Osteoblast (primary cell): Measurements from ENCODE around the gene ARL15. TPM values are rescaled to one million over a fixed set of nuclear protein-coding genes. Genes with fewer than 3 reads are reported as not detected.

Experiments used
- DNase-seq: peaks from one replicate; pipeline ENCODE4 v3.0.0; 2011; ENCODE audit warnings: low spot score, mixed read lengths; ENCODE audit not compliant: insufficient read length; ENCODE audit errors: missing footprints
- H2AFZ ChIP-seq: 2 replicates; pipeline ENCODE4 v1.6.0; 2011; ENCODE audit warnings: mild to moderate bottlenecking, low read length
- H3K27ac ChIP-seq: 2 replicates; pipeline ENCODE4 v1.5.1; 2011; ENCODE audit warnings: mild to moderate bottlenecking, low read depth, low read length, moderate library complexity
- H3K27me3 ChIP-seq: 2 replicates; pipeline ENCODE4 v1.6.0; 2012; ENCODE audit warnings: mild to moderate bottlenecking, control low read depth, inconsistent platforms, low read length, moderate library complexity; ENCODE audit not compliant: insufficient read depth
- H3K36me3 ChIP-seq: 2 replicates; pipeline ENCODE4 v1.5.1; 2011; ENCODE audit warnings: mild to moderate bottlenecking, low read length, control low read depth, moderate library complexity; ENCODE audit not compliant: insufficient read depth
- H3K4me1 ChIP-seq: 2 replicates; pipeline ENCODE4 v1.5.1; 2011; ENCODE audit warnings: mild to moderate bottlenecking, low read length, control low read depth, moderate library complexity; ENCODE audit not compliant: insufficient read depth
- H3K4me2 ChIP-seq: 2 replicates; pipeline ENCODE4 v1.6.0; 2011; ENCODE audit warnings: mild to moderate bottlenecking, low read length; ENCODE audit not compliant: insufficient read depth
- H3K4me3 ChIP-seq: fragments of 200-600 bp; sonication (generic); 3 replicates; pipeline ENCODE4 v1.5.1; 2012; ENCODE audit warnings: mild to moderate bottlenecking, low read length, inconsistent platforms; ENCODE audit not compliant: insufficient read depth
- H3K79me2 ChIP-seq: 2 replicates; pipeline ENCODE4 v1.6.0; 2012; ENCODE audit warnings: mild to moderate bottlenecking, low read length, control low read depth, inconsistent platforms; ENCODE audit not compliant: insufficient read depth
- H3K9me3 ChIP-seq: 2 replicates; pipeline ENCODE4 v1.5.1; 2011; ENCODE audit warnings: low read depth, low read length, control low read depth
- H4K20me1 ChIP-seq: 2 replicates; pipeline ENCODE4 v1.6.0; 2012; ENCODE audit warnings: mild to moderate bottlenecking, low read length, control low read depth; ENCODE audit not compliant: insufficient read depth
- CTCF ChIP-seq: IDR thresholded peaks from 2 replicates; pipeline ENCODE4 v1.5.1; 2011; ENCODE audit warnings: mild to moderate bottlenecking, low read depth, low read length, moderate library complexity; ENCODE audit errors: extremely low read depth
- total RNA-seq: library from RNA; depleted of rRNA; stranded (reverse); fragments of >200 nt; gene quantifications from 2 replicates; pipeline ENCODE4 v1.2.3, GENCODE V29; 2012

The ARL15 gene
- total RNA-seq, 1 donor, result 25.3 TPM

GRCh38 chr5:54173251-54173650 is 137.1 kb downstream of the ARL15 start:
- H4K20me1 ChIP-seq, result peaks cover 3% of the 10 kb centered on the region
- no peak for DNase-seq
- no peak overlapping the region for H2AFZ ChIP-seq

GRCh38 chr5:54171645-54172384 is 138.6 kb downstream of the ARL15 start:
- DNase-seq, result no peak
- Histone ChIP-seq H3K27ac (no peak overlapping the region), H3K79me2 (no peaks in the 10 kb centered on the region), H3K9me3 (no peaks in the 10 kb centered on the region), H3K4me1 (no peaks in the 10 kb centered on the region), H3K36me3 (no peaks in the 10 kb centered on the region), H4K20me1 (peaks cover 3% of the 10 kb centered on the region), H3K27me3 (no peaks in the 10 kb centered on the region), H3K4me3 (no peak overlapping the region), H3K4me2 (no peak overlapping the region), H2AFZ (no peak overlapping the region)
- TF ChIP-seq CTCF, result no peak

More at GRCh38 chr5:54173251-54173650, 137.1 kb downstream of the ARL15 start:
- H3K4me1 ChIP-seq, result no peaks in the 10 kb centered on the region
- no peaks in the 10 kb centered on the region for H3K79me2 ChIP-seq
- H3K4me2 ChIP-seq, result no peak overlapping the region
- no peak overlapping the region for H3K27ac ChIP-seq
- no peaks in the 10 kb centered on the region for H3K9me3 ChIP-seq
- no peak for TF ChIP-seq CTCF
- no peak overlapping the region for H3K4me3 ChIP-seq
- H3K36me3 ChIP-seq, result no peaks in the 10 kb centered on the region
- H3K27me3 ChIP-seq, result no peaks in the 10 kb centered on the region

- H3K27me3 ChIP-seq, result no peaks in the 10 kb centered on the region
- no peaks in the 10 kb centered on the region for H3K9me3 ChIP-seq
- no peaks in the 10 kb centered on the region for H3K4me1 ChIP-seq
- no peak for DNase-seq
- H3K27ac ChIP-seq, result no peak overlapping the region
- no peak overlapping the region for H2AFZ ChIP-seq
- no peak overlapping the region for H3K4me3 ChIP-seq
- no peaks in the 10 kb centered on the region for H3K79me2 ChIP-seq
- no peaks in the 10 kb centered on the region for H3K36me3 ChIP-seq
- TF ChIP-seq CTCF, result no peak
- H4K20me1 ChIP-seq, result no peaks in the 10 kb centered on the region
- H3K4me2 ChIP-seq, result no peak overlapping the region
Measured at GRCh38 chr5:54165687-54166086, 144.7 kb downstream of the ARL15 start.

- no peak for TF ChIP-seq CTCF
- Histone ChIP-seq H4K20me1 (no peaks in the 10 kb centered on the region), H2AFZ (no peak overlapping the region), H3K4me2 (no peak overlapping the region), H3K36me3 (no peaks in the 10 kb centered on the region), H3K9me3 (no peaks in the 10 kb centered on the region), H3K27ac (no peak overlapping the region), H3K4me3 (no peak overlapping the region), H3K27me3 (no peaks in the 10 kb centered on the region), H3K79me2 (no peaks in the 10 kb centered on the region), H3K4me1 (peaks cover 3% of the 10 kb centered on the region)
- DNase-seq, result no peak
Measured at GRCh38 chr5:54162184-54162583, 148.2 kb downstream of the ARL15 start.
